GM19099 (cell line): Measurements from ENCODE around the gene FIBP.

ENCODE experiments used
- POLR2A ChIP-seq: IDR thresholded peaks from 3 replicates; pipeline ENCODE4 v1.6.1; 2011; ENCODE audit warnings: low read depth; ENCODE audit not compliant: insufficient read length; ENCODE audit errors: extremely low read depth

The FIBP gene

DNA sequence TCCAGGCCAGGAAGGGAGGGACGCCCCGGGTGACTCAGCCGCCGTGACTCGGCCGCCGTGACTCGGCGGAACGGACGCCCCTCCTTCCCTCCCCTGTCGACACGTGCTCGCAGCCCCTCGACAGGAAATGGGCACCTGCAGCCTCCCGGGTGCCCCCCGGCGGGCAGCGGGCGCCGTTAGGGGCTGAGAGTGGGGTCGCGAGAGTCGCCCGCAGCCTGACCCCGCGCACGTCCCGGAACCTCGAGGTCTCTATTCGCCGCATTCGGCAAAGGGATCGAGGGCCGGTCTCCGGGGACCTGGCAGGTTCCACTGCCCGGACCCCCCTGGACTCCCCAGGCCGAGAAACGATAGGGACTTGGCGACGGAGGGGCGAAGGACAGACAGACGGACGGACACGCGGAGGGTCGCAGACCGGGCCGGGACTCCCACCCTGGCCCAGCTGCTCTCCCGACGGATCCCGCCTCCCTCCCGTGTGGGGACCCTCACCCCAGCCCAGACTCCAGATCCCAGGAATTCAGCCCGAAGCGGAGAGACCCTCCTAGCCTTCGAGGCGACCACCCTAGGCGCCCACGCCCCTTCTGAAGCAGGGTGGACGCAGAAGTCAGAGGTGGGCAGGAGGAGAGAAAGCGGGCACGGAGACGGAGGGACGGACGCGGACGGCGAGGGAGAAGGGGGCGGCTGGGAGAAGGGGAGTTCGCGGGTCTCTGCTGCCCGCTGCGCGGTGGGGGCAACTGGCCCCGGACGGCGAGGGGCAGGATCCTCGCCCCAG is 11.3 kb upstream of the FIBP start:
- TF ChIP-seq POLR2A, result no peak

GRCh38 chr11:65898656-65899355 is 10.5 kb upstream of the FIBP start:
- TF ChIP-seq POLR2A, result no peak

- TF ChIP-seq POLR2A, result no peak
These were observed 8.8 kb upstream of the FIBP start for GRCh38 chr11:65897020-65897471.

- no peak for TF ChIP-seq POLR2A
These were observed 8.0 kb upstream of the FIBP start for GRCh38 chr11:65896034-65896999.

GRCh38 chr11:65895482-65895981 is 7.3 kb upstream of the FIBP start:
- no peak for TF ChIP-seq POLR2A

DNA sequence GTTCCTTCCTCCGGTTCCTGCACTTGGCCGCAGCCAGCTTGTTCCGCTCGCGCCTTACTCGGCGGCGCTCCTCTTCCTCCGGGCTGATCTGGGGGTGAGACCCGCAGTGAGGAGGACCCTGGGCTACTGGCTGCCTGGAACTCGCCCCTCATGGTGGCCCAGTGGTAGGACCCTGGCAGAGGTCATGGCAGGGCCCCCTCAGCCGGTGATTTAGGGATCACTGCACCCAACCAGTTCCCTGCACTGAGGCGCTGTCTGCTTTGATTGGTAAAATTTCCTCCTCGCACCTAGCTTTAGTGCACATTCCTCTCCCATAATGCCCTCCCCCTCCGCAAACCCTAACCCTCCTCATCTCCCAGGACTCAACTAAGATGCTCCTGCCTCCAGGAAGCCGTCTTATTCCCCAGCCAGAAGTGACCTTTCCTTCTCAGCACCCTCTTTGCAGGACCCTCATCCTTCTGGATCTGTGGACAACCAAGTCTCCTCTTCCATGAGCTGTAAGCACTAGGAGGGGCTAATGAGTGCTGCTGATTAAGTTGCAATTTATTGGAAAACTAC is 5.8 kb upstream of the FIBP start:
- peak; percentile 63 for TF ChIP-seq POLR2A

GRCh38 chr11:65892661-65893317 is 4.5 kb upstream of the FIBP start:
- no peak for TF ChIP-seq POLR2A

GRCh38 chr11:65891219-65892136 is 3.2 kb upstream of the FIBP start:
- peak; percentile 16 for TF ChIP-seq POLR2A

DNA sequence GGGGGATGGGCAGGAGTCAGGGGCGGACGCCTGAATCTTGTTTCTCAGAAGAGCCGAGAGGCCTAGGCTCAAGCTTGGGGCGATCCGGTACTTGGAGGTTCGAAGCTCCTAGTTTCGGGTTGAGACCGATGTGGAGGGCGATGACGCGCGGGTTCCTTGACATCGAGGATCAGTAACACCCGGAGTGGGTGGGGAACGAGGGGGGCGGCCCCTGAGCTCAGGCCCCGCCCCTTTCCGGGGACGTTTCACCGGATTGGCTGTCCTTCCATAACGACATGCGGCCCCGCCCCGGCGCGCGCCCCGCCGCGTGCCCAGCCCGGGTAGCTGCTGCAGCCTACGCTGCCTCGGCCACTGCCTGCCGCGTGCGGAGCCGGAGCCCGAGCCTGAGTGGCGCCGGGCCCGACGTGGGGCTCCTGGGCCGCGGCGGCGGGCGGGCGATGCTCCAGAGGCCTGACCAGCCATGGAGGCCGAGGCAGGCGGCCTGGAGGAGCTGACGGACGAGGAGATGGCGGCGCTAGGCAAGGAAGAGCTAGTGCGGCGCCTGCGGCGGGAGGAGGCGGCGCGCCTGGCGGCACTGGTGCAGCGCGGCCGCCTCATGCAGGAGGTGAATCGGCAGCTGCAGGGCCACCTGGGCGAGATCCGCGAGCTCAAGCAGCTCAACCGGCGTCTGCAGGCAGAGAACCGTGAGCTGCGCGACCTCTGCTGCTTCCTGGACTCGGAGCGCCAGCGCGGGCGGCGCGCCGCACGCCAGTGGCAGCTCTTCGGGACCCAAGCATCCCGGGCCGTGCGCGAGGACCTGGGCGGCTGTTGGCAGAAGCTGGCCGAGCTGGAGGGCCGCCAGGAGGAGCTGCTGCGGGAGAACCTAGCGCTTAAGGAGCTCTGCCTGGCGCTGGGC is 2.3 kb upstream of the FIBP start, which contains the start of gene CCDC85B:
Gene CCDC85B, plus strand, starts transcription at position 350 of the 895 bp plus-strand sequence. Its CDS starts 111 bp downstream, at position 461.
- TF ChIP-seq POLR2A, result peak; percentile 98

- no peak for TF ChIP-seq POLR2A
These were observed 528 bp downstream of the FIBP start for GRCh38 chr11:65887723-65888162.

- TF ChIP-seq POLR2A, result no peak
These were observed 1.2 kb downstream of the FIBP start for GRCh38 chr11:65886826-65887722.

GRCh38 chr11:65885808-65886536 is 2.3 kb downstream of the FIBP start:
- no peak for TF ChIP-seq POLR2A
